Measurements from ENCODE around the gene CFAP20DC. TPM values are rescaled to one million over a fixed set of nuclear protein-coding genes. Genes with fewer than 3 reads are reported as not detected.

CFAP20DC gene
- total and polyA plus RNA-seq, 10 of the 15 experiments (the other 5 are each of a cell fraction or from before 2014, with no cell fraction given) = 0.53 to 11.6 (median 2.0) TPM

DNA sequence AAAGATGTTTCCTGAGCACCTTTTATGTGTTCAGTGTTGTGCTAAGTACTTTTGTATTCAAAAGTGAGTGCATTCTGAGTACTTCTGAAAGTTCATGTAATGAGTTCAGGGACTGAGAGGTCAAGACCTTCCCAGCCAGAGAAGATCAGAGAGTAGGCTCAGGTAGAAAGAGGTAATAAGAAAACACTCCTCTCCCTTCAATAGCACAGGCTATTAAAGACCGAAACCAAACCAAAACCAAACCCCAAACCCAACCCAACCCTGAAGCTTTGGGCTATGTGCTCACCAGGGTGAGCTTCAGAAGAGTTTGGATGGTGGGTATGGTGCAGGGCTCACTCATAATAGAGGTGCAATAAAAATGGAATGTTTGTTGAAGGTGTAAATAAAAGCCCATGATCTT lies 306.5 kb downstream of the CFAP20DC start (continued):
- TF ChIP-seq, protein P1, sequence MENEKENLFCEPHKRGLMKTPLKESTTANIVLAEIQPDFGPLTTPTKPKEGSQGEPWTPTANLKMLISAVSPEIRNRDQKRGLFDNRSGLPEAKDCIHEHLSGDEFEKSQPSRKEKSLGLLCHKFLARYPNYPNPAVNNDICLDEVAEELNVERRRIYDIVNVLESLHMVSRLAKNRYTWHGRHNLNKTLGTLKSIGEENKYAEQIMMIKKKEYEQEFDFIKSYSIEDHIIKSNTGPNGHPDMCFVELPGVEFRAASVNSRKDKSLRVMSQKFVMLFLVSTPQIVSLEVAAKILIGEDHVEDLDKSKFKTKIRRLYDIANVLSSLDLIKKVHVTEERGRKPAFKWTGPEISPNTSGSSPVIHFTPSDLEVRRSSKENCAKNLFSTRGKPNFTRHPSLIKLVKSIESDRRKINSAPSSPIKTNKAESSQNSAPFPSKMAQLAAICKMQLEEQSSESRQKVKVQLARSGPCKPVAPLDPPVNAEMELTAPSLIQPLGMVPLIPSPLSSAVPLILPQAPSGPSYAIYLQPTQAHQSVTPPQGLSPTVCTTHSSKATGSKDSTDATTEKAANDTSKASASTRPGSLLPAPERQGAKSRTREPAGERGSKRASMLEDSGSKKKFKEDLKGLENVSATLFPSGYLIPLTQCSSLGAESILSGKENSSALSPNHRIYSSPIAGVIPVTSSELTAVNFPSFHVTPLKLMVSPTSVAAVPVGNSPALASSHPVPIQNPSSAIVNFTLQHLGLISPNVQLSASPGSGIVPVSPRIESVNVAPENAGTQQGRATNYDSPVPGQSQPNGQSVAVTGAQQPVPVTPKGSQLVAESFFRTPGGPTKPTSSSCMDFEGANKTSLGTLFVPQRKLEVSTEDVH (IDR thresholded peaks at IDR 0.05; ENCODE audit: low read depth, partially characterized antibody) = no peak
- no peak for TF ChIP-seq JUND (IDR thresholded peaks at IDR 0.05; ENCODE audit: low read depth, low read length)
- TF ChIP-seq NR2C1 (IDR thresholded peaks at IDR 0.05) = no peak

DNA sequence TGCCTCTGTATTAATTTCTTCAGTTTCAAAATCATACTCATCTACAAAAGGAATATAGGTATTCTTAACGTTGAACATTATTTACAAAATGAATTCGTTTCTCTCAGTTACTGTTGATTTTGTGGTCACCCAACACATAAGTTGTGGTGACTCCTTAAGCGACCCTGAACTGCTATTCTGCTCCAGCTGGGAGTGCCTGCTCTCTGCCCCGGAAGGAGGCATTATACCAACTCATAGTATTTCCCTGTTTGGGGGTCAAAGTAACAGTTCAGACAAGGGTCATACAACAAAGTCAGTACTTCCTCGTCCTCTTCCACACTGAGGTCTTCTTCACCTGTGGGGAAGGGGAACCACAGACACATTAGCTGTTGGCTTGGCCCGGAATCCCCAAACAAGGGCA lies 307.6 kb downstream of the CFAP20DC start:
- H3K9me3 ChIP-seq (replicated peaks; ENCODE audit: control insufficient read depth, insufficient read depth, low read length) = no peaks in the 10 kb centered on the region
- H3K27me3 ChIP-seq (replicated peaks in 1 of 2; ENCODE audit: control insufficient read depth in 2 of 2, insufficient read depth in 2 of 2, low read length in 1 of 2) = no peaks in the 10 kb centered on the region; a peak in 1 of 4 replicates
- H3K4me2 ChIP-seq (ENCODE audit: control insufficient read depth, insufficient read depth) = no peak overlapping the region
- H3K79me2 ChIP-seq (ENCODE audit: control insufficient read depth, insufficient read depth, low read length) = no peaks in the 10 kb centered on the region
- ChIA-PET CTCF (no interaction called here), RAD21 (ENCODE audit: unreplicated experiment) (no interaction called here), SMC1A (ENCODE audit: uncharacterized antibody, unreplicated experiment) (interaction anchor here (0.6 kb wide), 1 partner anchor 42 kb away, joined by 3 read pairs; no protein-coding TSS in a partner anchor), POLR2A (no interaction called here)
- in situ Hi-C loops (cut with MboI) = no loop called here
- no peaks in the 10 kb centered on the region for H3K4me1 ChIP-seq (ENCODE audit: control insufficient read depth, insufficient read depth, low read length)
- H3K27ac ChIP-seq (ENCODE audit: control insufficient read depth, insufficient read depth) = no peak overlapping the region
- intact Hi-C loops (cut with micrococcal nuclease; ENCODE audit: unreplicated experiment) = no loop called here
- BruUV-seq (replicated peaks) = no TSS peak
- H3K4me3 ChIP-seq = no peak overlapping the region
- H3K9ac ChIP-seq (ENCODE audit: control insufficient read depth, insufficient read depth, low read length) = no peak overlapping the region
- no peak overlapping the region for H2AFZ ChIP-seq (ENCODE audit: control insufficient read depth, low read depth, low read length)
- H3K36me3 ChIP-seq (ENCODE audit: control insufficient read depth in 2 of 2, insufficient read depth in 2 of 2, low read length in 1 of 2) = no peaks in the 10 kb centered on the region
- ATAC-seq (no peak), FAIRE-seq (no peak), DNase-seq (ENCODE audit: low read depth, low spot score) (no peak)
- TF ChIP-seq, protein P2, sequence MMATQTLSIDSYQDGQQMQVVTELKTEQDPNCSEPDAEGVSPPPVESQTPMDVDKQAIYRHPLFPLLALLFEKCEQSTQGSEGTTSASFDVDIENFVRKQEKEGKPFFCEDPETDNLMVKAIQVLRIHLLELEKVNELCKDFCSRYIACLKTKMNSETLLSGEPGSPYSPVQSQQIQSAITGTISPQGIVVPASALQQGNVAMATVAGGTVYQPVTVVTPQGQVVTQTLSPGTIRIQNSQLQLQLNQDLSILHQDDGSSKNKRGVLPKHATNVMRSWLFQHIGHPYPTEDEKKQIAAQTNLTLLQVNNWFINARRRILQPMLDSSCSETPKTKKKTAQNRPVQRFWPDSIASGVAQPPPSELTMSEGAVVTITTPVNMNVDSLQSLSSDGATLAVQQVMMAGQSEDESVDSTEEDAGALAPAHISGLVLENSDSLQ (IDR thresholded peaks at IDR 0.05) = no peak
- TF ChIP-seq STAT1 (conservative IDR thresholded peaks at IDR 0.05) (no peak), BACH1 (IDR thresholded peaks at IDR 0.05; ENCODE audit: borderline replicate concordance) (no peak), GABPA (IDR thresholded peaks at IDR 0.05; ENCODE audit: low read depth) (no peak), CREB1 (IDR thresholded peaks at IDR 0.05; ENCODE audit: low read depth) (no peak)
- TF ChIP-seq, protein P3, sequence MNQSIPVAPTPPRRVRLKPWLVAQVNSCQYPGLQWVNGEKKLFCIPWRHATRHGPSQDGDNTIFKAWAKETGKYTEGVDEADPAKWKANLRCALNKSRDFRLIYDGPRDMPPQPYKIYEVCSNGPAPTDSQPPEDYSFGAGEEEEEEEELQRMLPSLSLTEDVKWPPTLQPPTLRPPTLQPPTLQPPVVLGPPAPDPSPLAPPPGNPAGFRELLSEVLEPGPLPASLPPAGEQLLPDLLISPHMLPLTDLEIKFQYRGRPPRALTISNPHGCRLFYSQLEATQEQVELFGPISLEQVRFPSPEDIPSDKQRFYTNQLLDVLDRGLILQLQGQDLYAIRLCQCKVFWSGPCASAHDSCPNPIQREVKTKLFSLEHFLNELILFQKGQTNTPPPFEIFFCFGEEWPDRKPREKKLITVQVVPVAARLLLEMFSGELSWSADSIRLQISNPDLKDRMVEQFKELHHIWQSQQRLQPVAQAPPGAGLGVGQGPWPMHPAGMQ (IDR thresholded peaks at IDR 0.05; ENCODE audit: borderline replicate concordance) = no peak
- TF ChIP-seq, protein P4, sequence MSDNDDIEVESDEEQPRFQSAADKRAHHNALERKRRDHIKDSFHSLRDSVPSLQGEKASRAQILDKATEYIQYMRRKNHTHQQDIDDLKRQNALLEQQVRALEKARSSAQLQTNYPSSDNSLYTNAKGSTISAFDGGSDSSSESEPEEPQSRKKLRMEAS (IDR thresholded peaks at IDR 0.05; ENCODE audit: low read depth, low read length) = no peak
- H4K20me1 ChIP-seq (ENCODE audit: control insufficient read depth, insufficient read depth) = no peaks in the 10 kb centered on the region
- 36% methylated on average over 6 of the region's 6 CpGs for WGBS (ENCODE audit: insufficient coverage, insufficient replicate concordance, low lambda C conversion rate, missing lambda C conversion rate)
